Natural killer cell treated with Interleukin-12 subunit alpha and Interleukin-12 subunit beta and Interleukin-15 and Interleukin-18, amount 100 ng/mL, for 72 hours (primary cell): ENCODE measurements around the gene MVD. TPM values are rescaled to one million over a fixed set of nuclear protein-coding genes. Genes with fewer than 3 reads are reported as not detected.
"Not testable (repeated sequence)": the region's sequence is repeated elsewhere in the genome, so short reads cannot be mapped to it uniquely, and the experiment has no call there.

ENCODE experiments used
- ATAC-seq, 2 donors: fragments of 150-1000 bp; cut with Tn5 transposase in 1 of 2; sonication (Bioruptor Pico), chemical (Tn5 transposase) in 1 of 2; 2 replicates each; pipeline ENCODE4 v1.10.0; 2021
- DNase-seq: peaks from one replicate; pipeline ENCODE4 v3.0.0; 2022; ENCODE audit warnings: low spot score
- H3K27ac Mint-ChIP-seq, 2 donors: 1 replicate in 1 of 2; 2 replicates in 1 of 2; pipeline ENCODE4 v1.8.0; 2022; ENCODE audit warnings: mixed read lengths in 2 of 2, mild to moderate bottlenecking in 1 of 2, moderate library complexity in 1 of 2
- H3K27me3 Mint-ChIP-seq, 2 donors: 1 replicate in 1 of 2; 2 replicates in 1 of 2; pipeline ENCODE4 v1.8.0; 2022; ENCODE audit warnings: mixed read lengths in 2 of 2
- H3K36me3 Mint-ChIP-seq: one replicate; pipeline ENCODE4 v1.8.0; 2022; ENCODE audit warnings: mixed read lengths
- H3K4me1 Mint-ChIP-seq, 2 donors: 1 replicate in 1 of 2; 2 replicates in 1 of 2; pipeline ENCODE4 v1.8.0; 2022; ENCODE audit warnings: low read depth in 2 of 2, mixed read lengths in 2 of 2, mild to moderate bottlenecking in 1 of 2
- H3K4me3 Mint-ChIP-seq: one replicate; pipeline ENCODE4 v1.8.0; 2022; ENCODE audit warnings: mixed read lengths
- H3K9me3 Mint-ChIP-seq: 2 replicates; pipeline ENCODE4 v1.8.0; 2022; ENCODE audit warnings: mixed read lengths
- total RNA-seq, 2 donors: library from RNA; stranded (reverse); gene quantifications; one replicate each; pipeline ENCODE4 v1.2.3, GENCODE V29; 2022

Gene MVD
- total RNA-seq, 2 donors from 2014 or later = 77.2 to 124 TPM

DNA sequence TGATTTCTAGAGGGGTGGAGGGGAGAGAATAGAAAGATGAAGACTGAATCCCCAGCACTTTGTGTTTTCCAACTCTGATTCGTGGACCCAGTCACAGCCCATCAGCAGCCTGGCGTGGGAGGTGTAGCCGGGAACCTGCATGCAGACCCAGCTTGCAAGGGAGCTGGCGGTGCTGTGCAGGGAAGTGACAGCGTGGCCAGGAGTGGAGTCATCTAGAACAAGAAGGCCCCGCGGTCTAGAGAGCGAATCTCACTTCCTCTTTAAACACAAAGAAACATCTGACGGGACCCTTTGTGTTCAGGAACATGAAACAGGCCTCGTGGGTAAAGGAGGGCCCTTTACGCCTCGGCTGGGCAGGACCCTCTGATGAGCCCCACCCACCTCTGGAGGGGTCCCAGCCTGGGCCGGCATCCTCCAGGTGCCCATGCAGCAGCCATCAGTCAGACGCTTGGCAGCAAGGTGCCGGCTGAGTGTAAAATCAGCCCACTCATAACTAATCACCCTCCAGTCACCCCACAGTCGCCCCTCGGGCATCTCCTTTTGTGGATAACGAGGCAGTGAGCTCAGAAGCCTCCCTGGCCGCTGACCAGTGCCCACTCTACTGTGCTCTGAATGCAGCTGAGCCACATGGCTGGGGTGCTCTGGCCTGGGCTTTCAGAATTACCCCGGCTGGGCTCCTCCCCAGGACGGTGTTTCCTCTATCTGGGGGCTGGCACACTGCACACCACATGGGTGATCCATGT, 19.0 kb upstream of the MVD start:
- ATAC-seq (peak in 1 of 2 donors; percentile 63), DNase-seq (no peak)
- Mint-ChIP-seq H3K4me1 (peaks cover 16 to 18% of the 10 kb centered on the region in 2 donors), H3K27ac (peak overlapping the region; percentile 77 to 84), H3K36me3 (no peaks in the 10 kb centered on the region), H3K4me3 (peak overlapping the region; percentile 66), H3K27me3 (no peaks in the 10 kb centered on the region), H3K9me3 (no peaks in the 10 kb centered on the region)

DNA sequence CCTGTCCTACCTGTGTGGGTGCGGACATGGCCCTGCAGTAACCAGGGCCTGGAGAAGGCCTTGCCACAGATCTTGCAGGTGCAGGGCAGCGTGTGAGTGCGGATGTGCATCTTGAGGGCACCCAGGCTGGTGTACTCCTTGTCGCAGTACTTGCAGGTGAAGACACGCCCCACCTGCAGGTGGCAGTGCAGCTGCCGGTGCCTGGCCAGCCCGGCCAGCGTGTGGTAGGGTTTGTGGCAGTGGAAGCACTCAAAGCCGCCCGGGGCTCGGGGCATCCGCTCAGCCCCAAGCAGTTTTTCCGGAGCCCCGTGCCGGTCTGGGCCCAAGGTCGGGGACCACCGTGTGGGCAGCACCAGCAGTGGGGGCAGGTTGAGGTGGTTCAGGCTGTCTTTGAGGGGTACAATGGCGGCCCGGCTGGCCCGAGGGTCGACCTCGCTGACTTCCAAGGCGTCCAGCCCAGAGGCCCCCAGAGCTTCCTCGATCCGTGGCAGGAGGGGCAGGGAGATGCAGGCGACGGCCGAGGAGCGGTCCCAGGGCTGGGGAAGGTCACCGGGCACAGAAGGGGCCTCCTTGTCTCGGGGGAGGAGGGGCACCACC, 18.3 kb upstream of the MVD start:
- Mint-ChIP-seq H3K4me1 (peaks cover 16 to 18% of the 10 kb centered on the region in 2 donors), H3K9me3 (no peaks in the 10 kb centered on the region), H3K27ac (peak overlapping the region; percentile 77 to 84), H3K4me3 (peak overlapping the region; percentile 66), H3K36me3 (no peaks in the 10 kb centered on the region), H3K27me3 (no peaks in the 10 kb centered on the region)
- peak in 1 of 2 donors; percentile 33 for ATAC-seq
- DNase-seq = no peak

DNA sequence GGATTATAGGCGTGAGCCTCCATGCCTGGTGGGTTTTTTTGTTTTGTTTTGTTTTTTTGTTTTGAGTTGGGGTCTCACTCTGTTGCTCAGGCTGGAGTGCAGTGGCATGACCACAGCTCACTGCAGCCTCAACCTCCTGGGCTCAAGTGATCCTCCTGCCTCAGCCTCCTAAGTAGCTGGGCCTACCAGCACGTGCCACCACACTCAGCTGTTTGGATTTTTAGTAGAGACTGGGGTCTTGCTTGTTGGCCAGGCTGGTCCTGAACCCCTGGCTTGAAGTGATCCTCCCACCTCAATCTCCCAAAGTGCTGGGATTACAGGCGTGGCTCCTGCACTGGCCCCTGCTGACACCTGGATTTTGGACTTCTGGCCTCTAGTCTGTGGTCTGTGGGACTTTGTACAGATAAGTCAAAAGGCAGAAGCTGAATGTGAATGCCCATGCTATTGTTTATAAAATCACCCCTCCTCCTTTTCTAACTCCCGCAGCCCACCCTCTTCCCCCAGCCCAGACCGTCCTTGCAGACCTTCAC, 17.7 kb upstream of the MVD start:
- Mint-ChIP-seq H3K4me3 (no peak overlapping the region), H3K9me3 (no peaks in the 10 kb centered on the region), H3K36me3 (no peaks in the 10 kb centered on the region), H3K27ac (peak overlapping the region in 1 of 2 donors; percentile 77), H3K27me3 (no peaks in the 10 kb centered on the region), H3K4me1 (peaks cover 16 to 18% of the 10 kb centered on the region in 2 donors)
- DNase-seq = no peak
- no peak for ATAC-seq

DNA sequence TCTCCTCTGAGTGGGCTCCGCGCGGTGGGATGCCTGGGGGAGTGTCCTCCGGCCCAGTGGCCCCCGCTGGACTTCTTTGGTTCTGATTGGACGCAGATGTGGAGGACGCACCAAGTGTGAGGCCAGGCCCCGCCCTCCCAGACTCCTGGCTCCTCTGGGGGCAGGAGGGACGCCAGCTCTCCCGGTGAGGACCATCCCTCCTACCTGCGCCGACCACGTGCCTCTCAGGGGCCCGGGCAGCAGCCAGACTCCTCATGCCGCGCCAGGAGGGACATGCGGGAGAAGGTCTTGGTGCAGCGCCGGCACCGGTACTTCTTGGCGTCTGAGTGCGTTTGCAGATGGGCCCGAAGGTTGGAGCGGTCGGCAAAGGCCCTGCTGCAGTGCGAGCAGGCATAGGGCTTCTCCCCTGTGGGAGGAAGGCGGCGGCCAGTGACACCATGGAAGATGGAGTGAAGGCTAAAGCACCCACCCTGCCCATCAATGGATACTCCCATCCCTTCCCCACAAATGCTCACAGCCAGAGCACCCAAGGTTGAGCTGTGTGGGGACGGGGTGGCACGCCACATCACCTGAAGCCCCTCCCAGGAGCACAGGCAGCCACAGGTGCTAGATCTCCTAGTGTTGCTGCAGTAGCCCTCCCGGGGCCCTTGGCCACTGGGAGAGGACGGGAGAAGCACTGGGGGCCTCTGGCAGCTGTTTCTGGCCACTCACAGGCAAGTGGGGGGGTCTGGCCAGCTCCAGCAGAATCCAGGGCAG, 15.5 kb upstream of the MVD start:
- H3K27ac Mint-ChIP-seq = no peak overlapping the region
- DNase-seq (no peak), ATAC-seq (no peak)
- H3K4me3 Mint-ChIP-seq = no peak overlapping the region
- H3K4me1 Mint-ChIP-seq = peaks cover 11 to 12% of the 10 kb centered on the region in 2 donors
- H3K27me3 Mint-ChIP-seq = no peaks in the 10 kb centered on the region
- H3K36me3 Mint-ChIP-seq = no peaks in the 10 kb centered on the region
- no peaks in the 10 kb centered on the region for H3K9me3 Mint-ChIP-seq

DNA sequence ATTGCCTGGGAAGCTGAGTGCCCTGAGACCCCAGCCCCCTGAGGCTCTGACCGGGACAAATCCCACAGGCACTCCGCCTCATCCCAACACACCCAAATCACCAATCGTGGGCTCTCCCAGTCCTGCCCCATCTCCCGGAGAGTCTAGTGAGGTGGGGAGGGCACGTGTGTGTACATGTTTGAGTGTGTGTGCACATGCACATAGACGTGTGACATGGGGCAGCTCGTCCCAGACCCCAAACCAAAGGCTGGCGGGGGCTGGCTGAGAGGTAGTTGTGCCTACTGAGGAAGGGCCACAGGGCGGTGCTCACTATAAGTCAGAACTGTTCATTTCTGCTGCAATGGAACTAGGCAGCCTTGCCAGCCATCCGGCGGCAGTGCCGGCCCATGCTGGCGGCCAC, 14.8 kb upstream of the MVD start:
- ATAC-seq (no peak), DNase-seq (no peak)
- H3K27ac Mint-ChIP-seq = no peak overlapping the region
- no peak overlapping the region for H3K4me3 Mint-ChIP-seq
- peaks cover 11 to 12% of the 10 kb centered on the region in 2 donors for H3K4me1 Mint-ChIP-seq
- no peaks in the 10 kb centered on the region for H3K36me3 Mint-ChIP-seq
- no peaks in the 10 kb centered on the region for H3K27me3 Mint-ChIP-seq
- H3K9me3 Mint-ChIP-seq = no peaks in the 10 kb centered on the region

DNA sequence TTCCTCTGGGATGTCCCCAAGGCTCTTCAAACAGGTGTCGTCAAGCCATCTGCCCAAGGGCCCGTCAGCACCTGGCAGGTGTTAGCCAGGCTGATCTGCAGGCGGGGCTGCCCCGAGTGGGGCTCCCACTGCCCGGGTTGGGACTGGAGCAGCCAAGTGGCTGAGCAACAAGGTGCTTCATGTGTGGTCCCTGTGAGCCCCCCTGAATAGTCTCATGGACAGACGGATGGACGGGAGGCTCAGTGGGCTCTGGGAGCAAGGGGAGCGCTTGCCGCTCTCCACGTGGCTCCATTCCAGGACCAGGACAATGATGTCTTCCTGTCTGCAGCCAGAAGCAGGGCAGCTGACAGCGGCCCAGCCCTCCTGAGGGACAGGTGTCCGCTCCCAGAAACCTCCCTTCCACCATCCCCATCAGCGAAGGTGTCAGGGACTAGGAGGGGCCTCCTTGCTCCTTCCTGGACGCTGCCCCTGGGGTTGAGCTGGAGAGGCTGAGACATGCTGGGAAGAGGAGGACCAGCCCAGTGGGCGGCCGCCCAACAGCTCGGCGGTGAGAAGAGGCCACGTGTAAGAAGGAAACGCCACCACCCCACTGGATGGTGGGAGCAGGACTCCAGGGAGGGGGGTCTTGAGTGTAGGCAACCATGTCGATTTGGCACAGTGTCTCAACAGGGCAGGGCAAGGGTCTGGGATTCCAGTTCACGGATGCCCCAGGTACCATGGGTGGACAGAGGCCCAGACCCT, 13.8 kb upstream of the MVD start:
- Mint-ChIP-seq H3K4me1 (peaks cover 2 to 5% of the 10 kb centered on the region in 2 donors), H3K27ac (no peak overlapping the region), H3K9me3 (no peaks in the 10 kb centered on the region), H3K27me3 (no peaks in the 10 kb centered on the region), H3K4me3 (no peak overlapping the region), H3K36me3 (no peaks in the 10 kb centered on the region)
- ATAC-seq = no peak
- no peak for DNase-seq

DNA sequence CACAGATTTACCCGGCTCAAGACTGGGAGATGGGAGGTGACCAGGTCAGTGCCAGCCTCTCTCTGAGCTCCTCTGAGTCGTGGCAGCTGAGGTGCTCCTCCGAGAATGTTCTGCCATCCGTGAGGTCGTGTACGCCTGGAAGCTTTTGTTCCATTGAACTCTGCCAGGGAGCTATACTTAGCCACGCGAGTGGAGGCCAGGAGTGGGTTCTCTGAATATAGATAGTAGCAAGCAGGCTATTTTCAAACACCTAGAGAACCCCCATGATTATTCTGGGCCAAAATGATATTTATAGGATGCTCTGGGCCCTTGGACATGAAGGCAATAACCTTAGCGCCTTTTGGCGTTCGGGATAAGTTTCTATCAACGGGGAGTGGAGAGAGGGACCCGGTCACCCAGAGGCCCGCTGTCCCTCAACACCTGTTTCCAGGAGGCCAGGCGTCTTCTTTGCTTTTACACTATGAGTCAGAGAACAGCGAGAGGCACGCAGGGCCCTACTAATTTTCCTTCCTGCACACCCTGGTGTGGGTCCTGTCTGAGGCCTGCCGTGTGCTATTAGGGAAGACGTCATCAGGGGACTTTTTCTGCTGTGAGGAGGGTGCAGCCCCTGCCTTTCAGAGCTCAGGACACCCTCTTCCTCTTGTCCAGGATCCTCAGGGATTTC, 11.0 kb upstream of the MVD start:
- no peaks in the 10 kb centered on the region for H3K36me3 Mint-ChIP-seq
- DNase-seq (no peak), ATAC-seq (no peak)
- no peak overlapping the region for H3K4me3 Mint-ChIP-seq
- H3K9me3 Mint-ChIP-seq = no peaks in the 10 kb centered on the region
- no peaks in the 10 kb centered on the region for H3K27me3 Mint-ChIP-seq
- H3K4me1 Mint-ChIP-seq = no peaks in the 10 kb centered on the region
- no peak overlapping the region for H3K27ac Mint-ChIP-seq

DNA sequence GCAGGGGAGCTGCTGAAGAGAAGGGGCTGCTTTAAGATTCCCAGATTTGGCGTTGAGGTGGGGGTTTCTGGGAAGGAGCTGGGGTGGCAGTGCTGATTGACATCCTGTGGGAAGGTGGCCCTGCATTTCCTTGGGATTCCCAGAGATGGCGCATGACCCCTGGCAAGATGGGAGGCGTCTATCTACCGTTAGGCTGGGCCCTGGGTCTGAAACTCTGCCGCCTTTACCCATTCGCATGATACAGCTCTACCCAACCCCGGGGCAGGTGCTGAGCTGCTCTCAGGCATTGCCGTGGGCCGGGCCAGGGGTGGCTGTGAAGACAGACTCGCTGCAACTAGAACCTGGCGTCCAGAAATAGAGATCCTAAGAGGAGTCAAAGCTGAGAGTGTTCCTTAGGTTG, 9.9 kb upstream of the MVD start:
- H3K4me3 Mint-ChIP-seq = no peak overlapping the region
- H3K9me3 Mint-ChIP-seq = no peaks in the 10 kb centered on the region
- no peak overlapping the region for H3K27ac Mint-ChIP-seq
- H3K27me3 Mint-ChIP-seq = no peaks in the 10 kb centered on the region
- no peaks in the 10 kb centered on the region for H3K4me1 Mint-ChIP-seq
- no peaks in the 10 kb centered on the region for H3K36me3 Mint-ChIP-seq
- DNase-seq (no peak), ATAC-seq (no peak)

DNA sequence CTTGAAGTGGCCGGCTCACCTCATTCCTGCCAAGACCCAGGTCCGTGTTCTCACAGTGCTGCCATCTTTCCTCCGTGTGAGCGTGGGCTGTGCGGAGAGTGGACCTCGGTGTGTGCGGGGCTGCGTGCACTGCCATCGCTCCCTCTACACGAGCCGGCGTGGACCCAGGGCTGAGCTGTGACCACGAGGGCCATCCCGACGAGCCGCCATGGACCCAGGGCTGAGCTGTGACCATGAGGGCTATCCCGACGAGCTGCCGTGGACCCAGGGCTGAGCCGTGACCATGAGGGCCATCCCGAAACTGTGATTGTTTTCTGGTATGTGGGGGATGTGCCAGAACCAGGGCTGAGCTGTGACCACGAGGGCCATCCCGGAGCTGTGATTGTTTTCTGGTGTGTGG, 8.9 kb upstream of the MVD start:
- no peaks in the 10 kb centered on the region for H3K27me3 Mint-ChIP-seq
- H3K4me1 Mint-ChIP-seq = no peaks in the 10 kb centered on the region
- no peaks in the 10 kb centered on the region for H3K9me3 Mint-ChIP-seq
- no peak for ATAC-seq
- no peak for DNase-seq
- no peaks in the 10 kb centered on the region for H3K36me3 Mint-ChIP-seq
- H3K27ac Mint-ChIP-seq = no peak overlapping the region
- H3K4me3 Mint-ChIP-seq = no peak overlapping the region

DNA sequence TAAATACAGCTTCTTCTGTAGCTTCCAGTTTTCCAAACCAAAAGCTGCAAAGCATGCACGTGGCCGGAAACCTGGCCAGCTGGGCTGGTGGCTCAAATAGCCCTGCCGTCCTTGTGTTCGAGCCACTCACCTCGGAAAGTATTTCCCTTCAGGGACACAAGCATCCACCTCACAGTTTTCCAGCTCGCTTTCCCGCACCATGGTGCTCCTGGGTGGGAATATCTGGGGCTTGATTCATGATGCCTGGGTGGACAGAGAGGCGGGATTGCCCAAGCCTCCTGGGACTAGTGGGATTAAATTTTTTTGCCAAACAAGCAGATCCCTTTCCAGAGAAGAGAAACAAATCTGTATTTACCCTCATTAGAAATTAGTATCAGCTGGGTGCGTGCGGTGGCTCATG, 7.1 kb upstream of the MVD start:
- Mint-ChIP-seq H3K27me3 (no peaks in the 10 kb centered on the region), H3K9me3 (no peaks in the 10 kb centered on the region), H3K36me3 (no peaks in the 10 kb centered on the region), H3K4me1 (peaks cover 0 to 2% of the 10 kb centered on the region in 2 donors), H3K27ac (no peak overlapping the region), H3K4me3 (no peak overlapping the region)
- no peak for ATAC-seq
- no peak for DNase-seq

DNA sequence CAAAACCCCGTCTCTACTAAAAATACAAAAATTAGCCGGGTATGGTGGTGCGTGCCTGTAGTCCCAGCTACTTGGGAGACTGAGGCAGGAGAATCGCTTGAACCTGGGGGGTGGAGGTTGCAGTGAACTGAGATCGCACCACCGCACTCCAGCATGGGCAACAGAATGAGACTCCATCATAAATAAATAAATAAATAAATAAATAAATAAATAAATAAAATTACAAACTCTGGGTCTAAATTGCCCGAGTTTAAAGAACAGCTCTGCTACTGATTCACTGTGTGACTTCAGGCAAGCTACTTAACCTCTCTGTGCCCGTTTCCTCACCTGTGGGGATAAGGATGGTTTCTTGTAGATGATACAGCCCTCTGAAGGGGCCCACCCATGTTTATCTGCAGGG, 6.6 kb upstream of the MVD start:
- not testable (repeated sequence) for H3K27ac Mint-ChIP-seq, H3K4me1 Mint-ChIP-seq, ATAC-seq, H3K36me3 Mint-ChIP-seq, DNase-seq, H3K27me3 Mint-ChIP-seq, H3K9me3 Mint-ChIP-seq, H3K4me3 Mint-ChIP-seq

DNA sequence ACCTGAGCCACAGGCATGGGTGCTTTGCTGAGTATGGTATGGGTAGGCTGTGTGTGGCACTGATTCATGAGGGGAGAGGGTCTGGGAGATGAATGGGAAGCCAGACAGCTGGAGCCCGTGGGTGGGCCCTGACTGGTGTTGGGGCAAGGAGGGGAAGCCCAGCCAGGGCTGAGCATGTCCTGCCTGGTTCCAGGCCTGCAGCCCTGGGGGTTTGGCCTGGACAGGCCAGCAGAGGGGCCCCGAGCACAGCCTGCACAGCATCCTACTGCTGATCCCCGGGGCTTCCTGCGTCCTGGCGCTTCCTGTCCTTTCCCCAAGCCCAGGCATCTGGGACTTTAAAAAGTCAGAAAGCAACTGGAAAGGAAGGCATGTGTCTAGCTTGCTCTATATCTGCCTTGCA, 4.6 kb upstream of the MVD start:
- ATAC-seq (no peak), DNase-seq (no peak)
- H3K27ac Mint-ChIP-seq = no peak overlapping the region
- no peaks in the 10 kb centered on the region for H3K36me3 Mint-ChIP-seq
- peaks cover 0 to 8% of the 10 kb centered on the region in 2 donors for H3K4me1 Mint-ChIP-seq
- H3K9me3 Mint-ChIP-seq = no peaks in the 10 kb centered on the region
- no peak overlapping the region for H3K4me3 Mint-ChIP-seq
- H3K27me3 Mint-ChIP-seq = no peaks in the 10 kb centered on the region

DNA sequence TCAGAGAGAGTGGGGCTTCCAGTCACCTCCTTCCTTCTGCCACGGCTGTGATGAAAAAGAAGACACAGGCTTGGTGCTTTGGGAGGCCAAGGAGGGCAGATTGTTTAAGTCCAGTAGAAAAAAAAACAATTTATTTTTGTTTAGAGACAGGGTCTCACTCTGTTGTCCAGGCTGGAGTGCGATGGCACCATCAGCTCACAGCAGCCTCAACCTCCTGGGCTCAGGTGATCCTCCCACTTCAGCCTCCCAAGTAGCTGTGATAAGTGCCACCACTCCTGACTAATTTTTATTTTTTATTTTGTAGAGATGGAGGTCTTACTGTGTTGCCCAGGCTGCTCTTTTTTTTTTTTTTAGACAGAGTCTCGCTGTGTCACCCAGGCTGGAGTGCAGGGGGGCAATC, 2.7 kb upstream of the MVD start:
- H3K4me3 Mint-ChIP-seq = no peak overlapping the region
- no peaks in the 10 kb centered on the region for H3K9me3 Mint-ChIP-seq

More for the DNA sequence above, 2.7 kb upstream of the MVD start:
- H3K36me3 Mint-ChIP-seq = no peaks in the 10 kb centered on the region
- H3K27me3 Mint-ChIP-seq = no peaks in the 10 kb centered on the region
- H3K4me1 Mint-ChIP-seq = peaks cover 13 to 16% of the 10 kb centered on the region in 2 donors
- DNase-seq = no peak
- no peak for ATAC-seq
- no peak overlapping the region for H3K27ac Mint-ChIP-seq
